ENCODE measurements around the gene PYROXD2.
"Not testable (repeated sequence)": the region's sequence is repeated elsewhere in the genome, so short reads cannot be mapped to it uniquely, and the experiment has no call there.

Gene PYROXD2

DNA sequence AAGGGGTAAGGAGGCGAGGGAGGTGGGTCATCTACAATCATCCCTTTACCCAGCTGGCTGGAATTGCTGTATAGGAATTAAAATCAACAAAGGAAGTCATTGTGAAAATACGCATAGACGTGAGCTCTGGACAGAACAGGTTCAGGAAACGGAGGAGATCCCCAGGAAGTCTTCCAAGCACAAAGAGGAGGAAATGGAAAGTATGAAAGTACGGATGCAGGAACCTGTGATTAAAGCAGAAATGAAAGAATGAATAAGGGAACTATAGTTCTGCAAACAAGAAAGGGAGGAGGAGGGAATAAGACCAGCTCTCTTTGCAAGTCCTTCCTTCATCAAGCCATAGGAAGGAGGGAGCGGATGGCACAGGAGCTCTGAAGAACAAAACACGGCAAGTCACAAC lies 61.8 kb downstream of the PYROXD2 start:
- no peak overlapping the region for H3K4me3 ChIP-seq (ENCODE audit: low read length)
- H3K4me1 ChIP-seq (ENCODE audit: insufficient read depth, low read length), result no peaks in the 10 kb centered on the region
- no peaks in the 10 kb centered on the region for H3K36me3 ChIP-seq (ENCODE audit: insufficient read depth, low read length)
- H3K27me3 ChIP-seq (ENCODE audit: insufficient read depth, low read length), result peaks cover 14% of the 10 kb centered on the region
- H3K9me3 ChIP-seq (ENCODE audit: low read length), result no peaks in the 10 kb centered on the region
- H2AFZ ChIP-seq (ENCODE audit: low read depth, low read length), result no peak overlapping the region

DNA sequence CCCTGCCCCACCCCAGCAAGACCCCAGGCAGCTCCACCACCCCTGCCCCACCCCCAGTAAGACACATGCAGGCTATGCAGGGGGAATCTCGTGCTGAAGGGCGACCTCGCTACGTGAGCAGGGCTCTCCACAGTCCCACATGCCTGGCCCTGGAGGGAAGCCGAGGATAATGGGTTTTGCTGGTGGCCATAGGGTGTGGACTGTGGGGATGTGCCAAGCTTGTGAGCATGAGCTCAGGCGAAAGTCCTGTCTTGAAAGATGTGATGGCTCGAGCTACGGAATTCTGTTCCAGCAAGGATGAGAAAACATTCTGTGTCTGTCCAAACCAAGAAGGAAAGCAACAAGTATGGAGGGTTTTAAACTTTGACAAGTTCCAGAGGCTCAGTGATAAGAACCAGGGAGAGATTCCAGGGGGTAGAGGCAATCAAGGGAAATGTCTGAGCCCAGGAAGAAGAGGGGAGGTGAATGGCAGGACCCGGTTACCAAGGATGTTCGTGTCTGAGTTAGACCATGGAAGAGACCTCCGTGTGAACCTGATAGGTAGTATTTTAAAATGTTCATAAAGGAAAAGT lies 63.1 kb downstream of the PYROXD2 start:
- no peaks in the 10 kb centered on the region for H3K36me3 ChIP-seq (ENCODE audit: insufficient read depth, low read length)

DNA sequence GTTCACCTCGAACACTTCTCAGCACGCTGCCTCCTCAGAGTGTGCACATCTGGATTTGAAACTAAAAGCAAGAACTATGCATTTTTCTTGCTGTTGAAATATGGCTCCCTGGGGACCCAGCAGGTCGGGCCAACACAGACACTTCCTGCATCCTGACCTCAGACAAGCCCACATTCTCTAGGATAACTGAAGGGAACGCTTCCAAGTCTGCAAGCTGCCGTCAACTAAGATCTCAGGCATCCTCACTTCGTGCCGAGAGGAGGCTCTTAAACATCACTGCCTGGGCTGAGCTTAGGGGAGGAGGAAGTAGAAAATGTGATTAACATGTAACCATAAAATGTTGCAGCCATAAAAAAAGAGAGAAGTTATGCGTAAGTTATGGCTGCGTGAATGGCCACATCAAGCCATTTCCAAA lies 65.5 kb downstream of the PYROXD2 start:
- Histone ChIP-seq H2AFZ (ENCODE audit: low read depth, low read length) (no peak overlapping the region), H3K36me3 (ENCODE audit: insufficient read depth, low read length) (no peaks in the 10 kb centered on the region), H3K4me3 (ENCODE audit: low read length) (no peak overlapping the region), H3K27me3 (ENCODE audit: insufficient read depth, low read length) (peaks cover 10% of the 10 kb centered on the region), H3K9me3 (ENCODE audit: low read length) (no peaks in the 10 kb centered on the region), H3K4me1 (ENCODE audit: insufficient read depth, low read length) (no peaks in the 10 kb centered on the region)

More for the DNA sequence above, 63.1 kb downstream of the PYROXD2 start:
- no peak overlapping the region for H2AFZ ChIP-seq (ENCODE audit: low read depth, low read length)
- peaks cover 14% of the 10 kb centered on the region for H3K27me3 ChIP-seq (ENCODE audit: insufficient read depth, low read length)
- no peaks in the 10 kb centered on the region for H3K4me1 ChIP-seq (ENCODE audit: insufficient read depth, low read length)
- H3K9me3 ChIP-seq (ENCODE audit: low read length), result no peaks in the 10 kb centered on the region
- H3K4me3 ChIP-seq (ENCODE audit: low read length), result no peak overlapping the region

- Histone ChIP-seq H2AFZ (ENCODE audit: low read depth, low read length) (no peak overlapping the region), H3K4me1 (ENCODE audit: insufficient read depth, low read length) (no peaks in the 10 kb centered on the region), H3K36me3 (ENCODE audit: insufficient read depth, low read length) (no peaks in the 10 kb centered on the region), H3K9me3 (ENCODE audit: low read length) (no peaks in the 10 kb centered on the region), H3K27me3 (ENCODE audit: insufficient read depth, low read length) (no peaks in the 10 kb centered on the region), H3K4me3 (ENCODE audit: low read length) (no peak overlapping the region)
These were observed 68.1 kb downstream of the PYROXD2 start for GRCh38 chr10:98346847-98347246.

- no peak overlapping the region for H2AFZ ChIP-seq (ENCODE audit: low read depth, low read length)
- no peaks in the 10 kb centered on the region for H3K4me1 ChIP-seq (ENCODE audit: insufficient read depth, low read length)
- no peaks in the 10 kb centered on the region for H3K36me3 ChIP-seq (ENCODE audit: insufficient read depth, low read length)
- H3K4me3 ChIP-seq (ENCODE audit: low read length), result no peak overlapping the region
- no peaks in the 10 kb centered on the region for H3K9me3 ChIP-seq (ENCODE audit: low read length)
- H3K27me3 ChIP-seq (ENCODE audit: insufficient read depth, low read length), result no peaks in the 10 kb centered on the region
These were observed 70.4 kb downstream of the PYROXD2 start for GRCh38 chr10:98344589-98345038.

GRCh38 chr10:98341701-98342100 lies 73.3 kb downstream of the PYROXD2 start:
- not testable (repeated sequence) for H3K9me3 ChIP-seq (ENCODE audit: low read length); H3K4me1 ChIP-seq (ENCODE audit: insufficient read depth, low read length); H3K4me3 ChIP-seq (ENCODE audit: low read length); H3K36me3 ChIP-seq (ENCODE audit: insufficient read depth, low read length); H3K27me3 ChIP-seq (ENCODE audit: insufficient read depth, low read length); H2AFZ ChIP-seq (ENCODE audit: low read depth, low read length)

- Histone ChIP-seq H3K4me3 (ENCODE audit: low read length) (no peak overlapping the region), H3K9me3 (ENCODE audit: low read length) (no peaks in the 10 kb centered on the region), H3K4me1 (ENCODE audit: insufficient read depth, low read length) (no peaks in the 10 kb centered on the region), H2AFZ (ENCODE audit: low read depth, low read length) (no peak overlapping the region), H3K36me3 (ENCODE audit: insufficient read depth, low read length) (no peaks in the 10 kb centered on the region), H3K27me3 (ENCODE audit: insufficient read depth, low read length) (no peaks in the 10 kb centered on the region)
These were observed 74.1 kb downstream of the PYROXD2 start for GRCh38 chr10:98340940-98341310.

DNA sequence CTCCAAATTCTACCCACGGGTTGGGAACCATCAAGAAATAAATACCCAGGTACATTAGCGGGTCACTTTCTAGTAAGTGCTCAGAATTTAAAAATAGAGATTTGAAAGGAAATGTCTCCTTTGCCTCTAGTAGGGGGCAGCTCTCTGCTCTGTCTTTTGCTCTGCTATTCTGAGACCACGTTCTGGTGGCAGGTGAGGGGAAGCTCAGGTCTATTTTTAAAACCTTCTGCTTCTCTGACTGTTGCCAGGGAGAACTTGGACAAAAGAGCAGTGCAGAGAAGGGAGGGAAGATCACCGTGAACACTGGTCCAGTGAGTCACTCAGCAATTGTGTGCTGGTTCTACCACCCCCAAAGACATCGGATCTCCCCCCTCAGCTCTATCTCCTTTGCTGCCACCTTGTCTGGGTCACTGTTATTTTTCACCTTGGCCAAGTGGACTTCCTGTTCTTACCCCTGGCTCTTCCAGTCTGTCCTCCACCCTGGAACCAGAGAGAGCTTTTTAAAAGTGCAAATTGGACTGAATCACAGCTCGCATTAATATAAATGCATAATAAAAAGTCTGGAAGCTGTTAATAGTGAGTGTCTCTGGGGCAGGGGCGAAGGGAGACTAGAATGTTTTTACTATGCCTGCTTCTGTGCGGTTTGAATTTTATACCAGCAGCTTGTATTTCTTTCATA lies 74.6 kb downstream of the PYROXD2 start:
- Histone ChIP-seq H2AFZ (ENCODE audit: low read depth, low read length) (no peak overlapping the region), H3K9me3 (ENCODE audit: low read length) (no peaks in the 10 kb centered on the region), H3K4me3 (ENCODE audit: low read length) (no peak overlapping the region), H3K4me1 (ENCODE audit: insufficient read depth, low read length) (no peaks in the 10 kb centered on the region), H3K36me3 (ENCODE audit: insufficient read depth, low read length) (no peaks in the 10 kb centered on the region), H3K27me3 (ENCODE audit: insufficient read depth, low read length) (no peaks in the 10 kb centered on the region)

- Histone ChIP-seq H2AFZ (ENCODE audit: low read depth, low read length) (no peak overlapping the region), H3K27me3 (ENCODE audit: insufficient read depth, low read length) (no peaks in the 10 kb centered on the region), H3K9me3 (ENCODE audit: low read length) (no peaks in the 10 kb centered on the region), H3K4me3 (ENCODE audit: low read length) (no peak overlapping the region), H3K4me1 (ENCODE audit: insufficient read depth, low read length) (no peaks in the 10 kb centered on the region), H3K36me3 (ENCODE audit: insufficient read depth, low read length) (no peaks in the 10 kb centered on the region)
These were observed 75.2 kb downstream of the PYROXD2 start for GRCh38 chr10:98339799-98340198.

DNA sequence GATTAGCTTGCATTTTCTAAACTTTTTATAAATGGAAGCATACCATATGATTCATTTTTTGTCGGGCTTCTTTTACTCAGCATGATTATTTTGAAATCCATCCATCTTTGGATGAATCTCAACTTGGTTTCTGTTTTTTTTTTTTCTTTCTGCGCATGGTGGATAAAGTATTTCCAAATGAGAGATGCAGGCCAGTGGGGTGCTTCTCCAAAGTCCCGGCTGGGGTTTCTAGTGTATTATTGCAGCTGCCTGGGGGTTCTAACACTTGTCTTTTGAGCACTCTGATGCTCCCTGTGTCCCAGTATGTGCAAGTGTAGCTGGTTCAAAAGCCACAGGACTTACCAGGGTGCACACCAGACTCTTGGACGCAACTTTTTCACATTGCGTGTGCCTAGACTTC lies 76.1 kb downstream of the PYROXD2 start:
- Histone ChIP-seq H3K4me1 (ENCODE audit: insufficient read depth, low read length) (no peaks in the 10 kb centered on the region), H3K27me3 (ENCODE audit: insufficient read depth, low read length) (no peaks in the 10 kb centered on the region)

GRCh38 chr10:98338318-98338717 lies 76.7 kb downstream of the PYROXD2 start:
- H3K4me1 ChIP-seq (ENCODE audit: insufficient read depth, low read length), result no peaks in the 10 kb centered on the region
- H3K27me3 ChIP-seq (ENCODE audit: insufficient read depth, low read length), result no peaks in the 10 kb centered on the region
- H3K4me3 ChIP-seq (ENCODE audit: low read length), result no peak overlapping the region
- H3K36me3 ChIP-seq (ENCODE audit: insufficient read depth, low read length), result no peaks in the 10 kb centered on the region
- H3K9me3 ChIP-seq (ENCODE audit: low read length), result no peaks in the 10 kb centered on the region
- H2AFZ ChIP-seq (ENCODE audit: low read depth, low read length), result no peak overlapping the region

More for the DNA sequence above, 76.1 kb downstream of the PYROXD2 start:
- Histone ChIP-seq H3K4me3 (ENCODE audit: low read length) (no peak overlapping the region), H2AFZ (ENCODE audit: low read depth, low read length) (no peak overlapping the region), H3K9me3 (ENCODE audit: low read length) (no peaks in the 10 kb centered on the region), H3K36me3 (ENCODE audit: insufficient read depth, low read length) (no peaks in the 10 kb centered on the region)

GRCh38 chr10:98337484-98337883 lies 77.5 kb downstream of the PYROXD2 start:
- H2AFZ ChIP-seq (ENCODE audit: low read depth, low read length), result no peak overlapping the region
- H3K4me1 ChIP-seq (ENCODE audit: insufficient read depth, low read length), result no peaks in the 10 kb centered on the region
- no peaks in the 10 kb centered on the region for H3K9me3 ChIP-seq (ENCODE audit: low read length)
- no peaks in the 10 kb centered on the region for H3K27me3 ChIP-seq (ENCODE audit: insufficient read depth, low read length)
- no peaks in the 10 kb centered on the region for H3K36me3 ChIP-seq (ENCODE audit: insufficient read depth, low read length)
- H3K4me3 ChIP-seq (ENCODE audit: low read length), result no peak overlapping the region
